Renal pelvis (tissue), 4 donors: Measurements from ENCODE around the gene METRNL. TPM values are rescaled to one million over a fixed set of nuclear protein-coding genes. Genes with fewer than 3 reads are reported as not detected.

Source experiments
- DNase-seq: peaks from one replicate; pipeline ENCODE4 v3.0.0-alpha.2; 2013
- polyA plus RNA-seq, 3 donors: library from polyadenylated mRNA; unstranded; fragments of 120-200 nt; gene quantifications; one replicate each; pipeline ENCODE4 v1.2.1, GENCODE V29; 2013; ENCODE audit not compliant: insufficient read length in 3 of 3

Gene METRNL
- polyA plus RNA-seq, 3 donors = 63.9 to 69.5 (median 69.4) TPM

DNA sequence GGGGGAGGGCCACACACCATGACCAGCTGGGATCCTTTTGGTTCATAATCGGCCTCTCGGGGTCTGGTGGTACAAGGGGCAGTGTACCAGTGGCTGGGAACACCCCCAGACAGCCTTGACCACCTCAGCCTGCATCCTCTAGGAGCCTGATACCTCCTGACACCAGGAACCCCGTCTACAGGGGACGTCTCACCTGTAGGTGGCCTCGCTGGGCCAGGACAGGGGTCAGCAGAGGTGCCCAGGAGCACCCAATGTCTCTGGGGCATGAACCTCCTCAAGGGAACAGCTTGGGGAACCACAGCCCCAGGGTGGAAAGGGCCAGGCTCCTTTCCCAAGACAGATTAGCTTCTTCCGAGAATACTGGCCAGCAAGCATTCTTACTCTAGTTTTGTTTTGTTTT lies 2.5 kb upstream of the METRNL start:
- DNase-seq = no peak

DNA sequence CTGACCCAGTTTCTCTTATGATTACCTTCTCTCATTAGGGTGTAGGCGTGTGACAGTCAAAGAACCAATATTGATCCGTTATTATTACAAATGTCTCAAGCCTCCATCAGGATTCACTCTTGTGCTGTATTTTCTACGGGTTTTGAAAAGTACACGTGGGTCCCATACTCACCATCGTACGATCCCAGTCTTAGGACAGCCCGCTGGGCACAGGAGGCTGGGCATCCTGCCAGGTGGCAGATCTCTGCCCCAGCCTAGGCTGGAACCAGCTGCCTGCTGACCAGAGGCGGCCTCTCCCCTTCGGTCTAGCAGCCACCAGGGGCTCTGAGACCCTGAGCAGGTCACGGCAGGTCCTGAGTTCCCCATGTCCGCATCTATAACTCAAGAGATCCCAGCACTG lies 2.0 kb upstream of the METRNL start:
- DNase-seq = no peak

DNA sequence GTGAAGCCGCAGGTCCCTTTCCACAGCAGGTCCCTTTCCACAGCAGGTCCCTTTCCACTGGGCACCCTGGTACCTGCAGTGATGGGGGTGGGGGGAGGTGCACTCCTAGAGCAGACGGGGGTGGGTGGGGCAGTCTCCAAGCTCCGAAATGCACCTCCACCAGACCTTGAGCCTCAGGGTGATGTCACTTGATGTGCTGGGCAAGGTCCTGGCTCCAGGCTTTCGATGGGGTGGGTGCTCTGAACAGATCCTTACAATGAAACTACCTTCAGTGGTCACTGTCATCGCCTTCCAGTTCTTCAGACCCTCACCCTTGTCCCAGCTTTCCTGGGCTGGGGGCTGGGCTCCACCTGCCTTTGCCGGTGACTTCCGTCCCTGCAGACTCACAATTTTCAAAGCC lies 1.5 kb upstream of the METRNL start:
- no peak for DNase-seq

DNA sequence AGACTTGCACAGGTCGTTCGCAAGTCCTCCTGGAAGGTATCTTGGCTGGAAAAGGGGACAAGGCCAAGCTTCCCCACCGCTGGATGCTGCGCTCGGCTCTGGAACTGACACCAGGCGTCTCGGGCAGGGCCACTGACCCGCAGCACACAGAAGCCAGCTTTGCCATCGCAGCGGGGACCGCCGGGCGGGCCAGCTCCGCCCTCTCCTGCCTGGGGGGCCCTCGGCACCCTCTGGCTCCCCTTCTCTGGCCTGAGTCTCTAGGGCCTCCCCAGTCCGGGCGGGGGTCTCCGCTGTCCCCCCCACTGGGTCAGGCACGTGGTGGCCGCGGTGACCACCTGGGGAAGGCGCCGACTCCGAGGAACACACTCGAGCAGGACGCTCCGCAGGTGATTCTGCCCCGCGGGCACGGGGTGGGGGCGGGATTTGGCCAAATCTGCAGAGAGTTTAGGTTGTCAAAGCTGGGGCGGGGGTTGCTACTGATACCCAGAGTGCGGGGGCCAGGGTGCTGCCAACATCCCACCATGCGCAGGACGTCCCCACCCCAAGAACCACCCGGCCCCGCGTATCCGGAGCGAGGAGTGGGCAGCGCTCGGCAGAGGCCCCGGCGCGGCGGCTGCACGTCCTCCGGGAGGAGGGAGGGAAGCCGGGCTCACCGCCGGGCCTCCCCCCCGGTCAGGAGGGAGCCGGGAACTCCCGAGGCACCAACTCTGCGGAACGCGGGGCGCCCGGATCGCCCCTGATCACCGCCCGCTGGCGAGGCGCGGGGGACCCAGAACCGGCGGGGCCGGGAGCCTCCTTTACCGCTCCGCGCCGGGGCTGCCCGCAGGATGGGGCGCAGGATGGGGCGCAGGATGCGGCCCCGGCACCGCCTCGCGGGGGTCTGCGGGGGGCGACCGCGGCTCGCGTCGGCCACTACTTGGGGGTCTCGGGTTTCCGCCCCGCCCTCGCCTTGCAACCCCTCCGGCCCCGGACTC lies 744 bp upstream of the METRNL start:
- no peak for DNase-seq

DNA sequence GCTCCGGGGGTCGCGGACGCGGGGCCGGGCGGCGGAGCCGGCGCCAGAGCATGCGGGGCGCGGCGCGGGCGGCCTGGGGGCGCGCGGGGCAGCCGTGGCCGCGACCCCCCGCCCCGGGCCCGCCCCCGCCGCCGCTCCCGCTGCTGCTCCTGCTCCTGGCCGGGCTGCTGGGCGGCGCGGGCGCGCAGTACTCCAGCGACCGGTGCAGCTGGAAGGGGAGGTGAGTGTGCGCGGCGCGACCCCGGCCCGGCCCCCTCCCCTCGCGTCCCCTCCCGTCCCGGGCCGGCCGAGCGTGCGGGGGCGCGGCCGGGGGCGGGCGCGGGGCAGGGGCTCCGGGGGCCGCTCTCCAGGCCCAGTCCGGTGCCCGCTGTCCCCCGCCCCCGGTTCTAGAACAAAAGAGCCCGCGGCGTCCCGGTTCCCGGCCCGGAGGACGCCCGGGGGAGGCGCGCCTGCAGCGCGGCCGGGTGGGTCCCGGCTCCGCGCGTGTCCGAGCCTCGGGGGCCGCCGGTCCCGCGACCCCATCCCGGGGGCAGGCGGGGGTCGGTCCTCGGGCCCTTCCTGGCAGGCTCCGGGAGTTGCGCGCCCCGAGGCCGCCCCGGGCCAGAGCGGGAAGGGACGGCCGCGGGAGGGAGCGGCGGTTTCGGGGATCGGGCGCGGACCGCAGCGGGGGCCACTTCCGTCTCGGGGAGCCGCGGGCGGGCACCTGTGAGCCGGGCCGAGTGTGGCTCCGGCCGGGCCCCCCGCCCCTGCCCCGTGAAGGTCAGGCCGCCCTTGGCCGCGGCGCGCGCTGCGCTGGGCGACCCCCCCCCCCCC lies 563 bp downstream of the METRNL start:
- no peak for DNase-seq

DNA sequence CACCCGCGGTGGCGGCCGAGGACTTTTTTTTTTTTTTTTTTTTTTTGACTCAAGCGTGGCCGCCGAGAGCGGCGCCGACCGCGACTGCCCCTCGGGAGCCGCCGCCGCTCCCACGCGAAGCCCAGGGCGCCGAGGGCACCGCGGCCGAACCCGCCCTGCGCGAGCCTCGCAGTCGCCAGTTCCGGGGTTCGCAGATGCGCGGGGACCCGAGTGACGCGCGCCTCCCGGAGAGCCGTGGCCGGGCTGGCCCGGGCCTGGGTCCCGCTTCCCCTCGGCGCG lies 1.1 kb downstream of the METRNL start:
- no peak for DNase-seq

DNA sequence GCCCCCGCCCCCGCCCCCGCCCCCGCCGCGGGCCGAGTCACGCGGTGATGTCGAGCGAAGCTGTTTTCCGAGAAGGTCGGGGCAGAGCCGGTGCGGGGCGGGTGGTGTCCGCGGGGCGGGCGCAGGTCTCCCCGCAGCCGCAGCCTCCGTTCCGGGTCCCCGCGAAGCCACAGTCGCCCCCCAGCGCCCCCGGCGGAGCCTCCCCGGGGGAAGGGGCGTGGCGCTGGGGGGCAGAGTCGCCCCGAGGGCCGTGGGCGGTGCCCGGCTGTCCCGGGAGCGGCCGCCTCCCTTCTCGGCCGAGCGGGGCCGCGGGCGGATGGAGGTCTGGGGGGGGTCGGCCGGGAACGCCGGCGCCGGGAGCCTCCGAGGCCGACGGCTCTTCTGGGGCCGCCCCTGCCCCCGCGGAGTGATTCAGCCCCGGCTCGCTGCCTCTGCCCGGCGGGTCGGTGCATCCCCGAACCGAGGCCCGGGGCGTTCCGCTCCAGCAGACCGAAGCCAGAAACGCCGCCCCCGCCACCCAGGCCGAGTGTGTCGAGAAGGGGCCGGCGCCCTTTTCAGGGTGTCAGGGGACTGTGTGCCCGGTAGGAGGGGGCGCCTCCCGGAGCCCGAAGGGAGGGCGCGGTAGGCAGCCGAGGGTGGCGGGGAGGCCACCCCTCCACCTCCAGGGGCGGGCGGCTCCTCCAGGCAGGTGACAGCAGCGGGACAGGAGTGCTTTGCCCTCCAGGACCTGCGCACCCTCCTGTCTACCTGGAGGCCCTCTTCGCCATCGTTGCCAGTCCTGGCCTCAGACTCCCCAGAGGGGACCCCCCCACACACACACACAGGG lies 1.7 kb downstream of the METRNL start:
- DNase-seq = no peak

DNA sequence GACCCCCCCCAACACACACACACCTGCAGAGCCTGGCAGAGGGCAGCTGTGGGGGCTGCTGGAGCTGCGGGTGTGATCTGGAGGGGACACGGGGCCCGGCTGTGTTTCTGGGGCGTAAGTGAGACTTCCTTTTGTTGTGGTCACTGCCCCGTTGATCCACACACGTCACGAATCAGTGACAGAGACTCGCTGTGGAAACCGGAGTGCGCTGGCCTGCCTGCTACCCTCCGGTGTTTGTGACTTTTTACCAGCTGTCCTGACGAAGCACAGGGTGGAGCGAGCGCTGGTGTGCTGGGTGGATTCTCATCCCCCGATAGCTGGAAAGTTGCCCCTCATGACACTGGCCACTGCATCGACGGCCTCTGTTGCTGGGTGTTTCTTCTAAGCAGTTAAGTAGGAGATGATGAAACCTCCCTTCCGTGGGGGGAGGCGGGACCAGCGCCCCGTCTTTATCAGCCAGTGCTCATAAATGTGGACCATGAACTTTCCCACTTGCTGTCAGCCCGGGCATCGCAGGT lies 2.3 kb downstream of the METRNL start:
- DNase-seq = no peak

DNA sequence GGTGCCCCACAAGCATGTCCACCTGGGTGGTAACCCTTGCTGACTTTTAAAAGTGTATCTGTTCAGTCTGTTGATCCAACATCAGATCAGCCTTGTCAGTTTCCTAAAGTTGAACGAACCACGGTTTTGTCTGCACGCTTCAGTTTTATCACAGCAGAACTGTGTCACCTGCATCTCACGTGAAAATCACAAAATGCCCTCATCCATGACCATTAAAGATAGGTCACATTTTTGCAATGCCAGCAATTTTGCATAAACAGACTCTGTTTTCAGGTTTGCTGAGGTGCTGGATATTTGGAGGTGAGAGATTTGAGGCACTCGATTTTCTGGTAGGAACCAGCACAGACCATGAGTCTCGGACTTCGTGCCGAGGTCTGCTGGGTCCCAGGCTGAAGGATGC lies 3.0 kb downstream of the METRNL start:
- DNase-seq = no peak

DNA sequence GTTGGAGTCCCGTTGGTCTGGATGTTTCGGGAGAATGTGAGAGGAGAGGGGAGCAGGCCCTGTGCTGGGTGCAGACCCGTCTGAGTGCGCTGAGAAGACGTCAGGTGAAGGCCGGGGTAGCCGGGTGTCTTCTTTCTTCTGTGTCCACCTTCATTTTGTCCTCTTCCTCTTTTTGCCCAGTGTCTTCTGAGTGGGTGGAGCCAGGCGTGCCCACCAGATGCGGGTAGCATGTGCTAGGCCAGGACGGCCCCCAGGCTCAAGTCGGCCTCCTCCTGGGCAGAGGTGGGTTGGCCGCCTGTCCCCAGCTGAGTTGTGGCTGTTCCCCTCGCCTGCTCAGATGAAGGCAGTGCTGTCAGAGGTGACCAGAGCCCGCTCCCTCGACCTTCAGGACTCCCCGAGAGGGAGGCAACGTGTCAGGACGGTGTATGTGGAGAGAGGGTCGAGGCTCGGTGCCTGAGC lies 3.5 kb downstream of the METRNL start:
- DNase-seq = no peak

DNA sequence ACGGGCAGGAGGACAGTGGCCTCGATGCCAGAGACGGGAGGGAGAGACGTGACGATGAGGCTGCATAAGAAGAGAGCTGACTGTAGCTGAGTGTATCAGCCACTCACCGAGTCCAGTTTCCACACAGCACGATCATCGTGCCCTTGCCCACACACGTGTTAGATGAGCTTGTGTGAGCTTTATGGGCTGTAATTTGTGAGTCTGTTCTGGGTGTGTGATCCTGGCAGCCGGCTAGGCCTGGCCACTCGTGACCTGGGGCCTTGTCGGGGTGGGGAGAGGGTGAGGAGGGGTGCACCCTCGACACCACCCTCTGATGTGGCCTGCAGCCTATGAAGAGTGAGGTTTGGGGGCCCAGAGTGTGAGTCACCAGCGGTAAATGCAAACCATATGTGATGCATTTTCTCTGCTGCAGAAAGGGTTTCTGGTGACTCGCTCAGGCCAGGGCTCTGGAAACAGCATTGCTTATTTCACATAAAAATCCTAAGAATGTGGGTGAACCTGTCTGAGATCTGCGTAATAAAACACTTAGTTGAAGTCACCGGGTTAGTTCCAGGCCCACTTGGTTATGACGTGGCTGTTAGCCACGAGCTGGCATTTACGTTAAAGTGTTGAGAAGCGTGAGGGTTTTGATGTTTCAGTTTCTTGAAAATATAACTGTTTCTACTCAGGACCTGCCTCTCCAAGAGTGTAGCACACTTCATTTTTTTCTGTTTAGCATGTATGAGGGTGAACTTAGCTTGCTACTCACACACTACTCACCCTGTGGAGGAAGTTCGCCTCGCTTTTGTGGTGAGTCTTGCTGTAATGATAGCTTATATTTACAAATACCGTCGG lies 4.2 kb downstream of the METRNL start:
- DNase-seq = peak; percentile 67

DNA sequence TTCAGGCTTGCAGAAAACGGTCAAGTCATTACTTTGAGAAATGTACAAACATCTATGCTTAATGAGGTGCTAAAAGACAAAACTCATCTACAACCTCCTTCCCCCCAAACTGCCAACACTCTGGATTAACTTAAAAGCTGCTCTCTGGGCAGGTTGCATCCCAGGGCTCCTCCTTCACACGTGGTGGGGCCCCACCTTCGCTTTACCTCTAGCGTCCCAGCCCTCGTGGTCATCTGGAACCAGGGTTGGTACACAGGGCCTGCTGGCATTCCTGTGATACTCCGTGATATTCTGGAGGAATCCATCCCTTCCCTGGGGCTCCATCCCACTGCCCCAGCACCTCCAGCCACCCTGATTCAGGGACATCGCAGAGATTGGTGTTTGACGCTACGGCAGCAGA lies 4.8 kb downstream of the METRNL start:
- no peak for DNase-seq

DNA sequence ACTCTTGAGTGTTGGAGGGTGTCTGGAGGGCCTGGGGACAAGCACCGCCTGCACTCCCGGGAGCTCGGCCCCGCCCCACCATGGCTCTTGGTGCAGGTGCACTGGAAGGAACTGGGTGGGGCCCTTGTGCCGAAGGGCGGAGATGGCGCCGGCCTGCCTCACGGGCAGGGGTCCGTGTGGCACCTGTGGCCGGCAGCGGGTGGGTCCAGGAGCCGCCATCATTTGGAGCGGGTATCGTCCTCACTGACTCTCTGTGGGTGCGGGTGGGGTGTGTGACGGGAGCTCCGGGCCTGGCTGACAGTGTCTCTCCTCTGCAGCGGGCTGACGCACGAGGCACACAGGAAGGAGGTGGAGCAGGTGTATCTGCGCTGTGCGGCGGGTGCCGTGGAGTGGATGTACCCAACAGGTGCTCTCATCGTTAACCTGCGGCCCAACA lies 5.2 kb downstream of the METRNL start:
- DNase-seq = no peak

DNA sequence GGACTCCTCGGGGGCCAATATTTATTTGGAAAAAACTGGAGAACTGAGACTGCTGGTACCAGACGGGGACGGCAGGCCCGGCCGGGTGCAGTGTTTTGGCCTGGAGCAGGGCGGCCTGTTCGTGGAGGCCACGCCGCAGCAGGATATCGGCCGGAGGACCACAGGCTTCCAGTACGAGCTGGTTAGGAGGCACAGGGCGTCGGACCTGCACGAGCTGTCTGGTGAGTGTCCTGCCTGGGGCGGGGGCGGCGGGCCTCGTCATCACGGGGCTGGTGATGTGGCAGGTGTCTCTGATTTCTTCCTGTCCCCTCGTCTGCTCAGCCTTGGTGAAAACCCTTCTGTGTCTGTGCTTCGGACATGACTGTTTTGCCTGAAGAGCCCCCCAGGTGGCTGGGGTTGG lies 5.7 kb downstream of the METRNL start:
- DNase-seq = no peak

DNA sequence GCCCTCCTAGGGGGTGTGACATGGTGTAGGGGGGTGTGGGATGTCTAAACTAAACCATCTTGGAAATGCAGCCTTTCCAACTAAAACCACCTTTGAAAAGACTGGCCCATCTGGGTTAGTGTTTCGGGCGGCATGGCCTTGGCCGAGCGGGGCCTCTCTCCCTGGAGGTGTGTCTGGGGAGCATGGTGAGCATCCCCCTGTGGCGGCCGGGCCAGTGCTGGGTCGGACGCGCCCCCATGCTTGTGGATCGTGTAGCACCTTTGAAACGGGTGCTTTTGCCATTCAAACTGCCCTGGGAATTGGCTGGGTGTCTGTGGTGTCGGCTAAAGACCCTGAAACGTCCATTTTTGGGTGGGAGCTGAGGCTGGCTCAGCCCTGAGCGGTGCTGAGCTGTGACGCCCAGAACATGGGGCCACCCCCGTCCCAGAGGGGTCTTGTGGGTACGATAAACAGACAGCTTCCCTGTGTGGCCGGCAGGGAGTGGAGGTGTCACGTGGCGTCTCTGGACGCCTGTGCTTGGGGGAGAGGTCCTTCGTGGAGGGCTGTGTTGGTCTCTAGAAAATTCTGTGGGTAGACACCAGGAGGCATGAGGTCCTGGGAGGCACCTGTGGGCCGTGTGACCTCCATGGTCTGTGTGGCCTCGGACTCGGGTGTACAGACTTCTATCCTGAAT lies 6.3 kb downstream of the METRNL start:
- DNase-seq = no peak

DNA sequence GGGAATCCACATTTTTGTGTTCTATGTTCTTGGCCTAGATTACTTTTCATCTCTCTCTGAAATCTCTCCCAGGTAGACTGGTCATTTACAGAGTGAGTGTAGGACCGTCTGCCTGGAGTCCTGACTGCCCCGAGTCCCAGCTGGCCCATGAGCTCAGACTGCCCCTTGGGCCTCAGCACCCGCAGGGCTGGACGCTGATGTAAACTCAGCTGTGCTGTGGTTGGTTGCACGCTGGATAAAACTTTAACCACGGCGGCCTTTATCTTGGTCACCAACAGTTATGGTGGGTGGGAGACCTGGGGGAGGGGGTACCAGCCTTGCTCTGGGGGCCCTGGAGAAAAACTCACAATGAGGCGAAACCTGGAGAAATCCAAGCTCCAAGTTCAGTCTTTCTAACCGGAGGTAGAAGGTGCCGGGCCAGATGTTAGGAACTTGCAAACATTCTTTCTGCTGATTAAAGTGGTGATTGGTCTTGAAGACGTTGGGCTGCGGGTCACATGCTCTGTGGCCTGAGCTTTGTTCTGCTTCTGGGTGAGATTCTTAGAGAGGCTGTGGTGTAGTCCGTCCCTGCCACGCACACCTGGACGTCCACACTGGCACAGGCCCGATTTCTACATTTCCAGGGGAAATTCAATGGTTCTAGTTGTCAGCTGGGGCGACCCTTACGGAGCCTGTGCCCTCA lies 6.9 kb downstream of the METRNL start:
- DNase-seq = no peak

DNA sequence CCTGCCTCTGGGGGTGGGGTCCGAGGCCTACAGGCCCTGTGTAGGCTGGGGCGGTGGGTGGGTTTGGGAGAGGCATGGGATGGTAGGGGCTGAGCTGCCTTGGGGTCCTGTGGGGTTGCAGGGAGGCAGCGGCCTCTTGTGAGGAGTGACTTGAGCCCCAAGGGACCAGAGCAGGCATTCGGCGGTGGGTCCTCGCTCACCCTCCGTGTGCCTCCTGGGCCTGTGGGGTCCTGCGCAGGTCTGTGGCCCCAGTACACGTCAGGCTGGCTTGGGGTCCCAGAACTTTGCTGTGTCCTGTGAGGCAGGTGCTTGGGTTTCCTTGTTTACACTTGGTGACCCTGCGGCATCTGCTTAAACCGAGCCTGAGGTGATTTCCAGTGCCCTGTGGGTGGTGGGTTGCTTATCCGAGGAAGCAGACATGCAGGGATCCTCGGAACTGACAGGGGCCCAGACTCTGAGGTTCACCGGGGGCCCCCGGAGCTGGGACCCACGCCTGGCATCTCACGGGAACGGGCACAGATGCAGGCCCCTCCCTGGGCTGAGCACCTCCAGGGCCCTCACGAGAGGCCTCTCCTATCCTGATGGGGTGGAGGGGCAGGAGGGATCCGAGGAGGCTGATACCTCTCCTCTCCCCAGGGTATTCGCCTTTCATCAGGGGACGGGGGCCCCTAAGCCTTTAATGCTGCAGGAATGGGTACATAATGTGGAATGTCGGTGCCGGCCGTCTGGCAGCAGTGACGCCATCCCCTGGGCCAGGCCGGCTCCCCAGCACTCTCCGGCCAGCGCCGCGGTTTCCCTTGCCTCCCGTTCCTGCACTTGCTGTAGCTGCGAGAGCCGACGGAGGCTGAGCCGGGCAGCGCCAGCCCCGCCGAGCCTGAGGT lies 7.7 kb downstream of the METRNL start:
- no peak for DNase-seq

DNA sequence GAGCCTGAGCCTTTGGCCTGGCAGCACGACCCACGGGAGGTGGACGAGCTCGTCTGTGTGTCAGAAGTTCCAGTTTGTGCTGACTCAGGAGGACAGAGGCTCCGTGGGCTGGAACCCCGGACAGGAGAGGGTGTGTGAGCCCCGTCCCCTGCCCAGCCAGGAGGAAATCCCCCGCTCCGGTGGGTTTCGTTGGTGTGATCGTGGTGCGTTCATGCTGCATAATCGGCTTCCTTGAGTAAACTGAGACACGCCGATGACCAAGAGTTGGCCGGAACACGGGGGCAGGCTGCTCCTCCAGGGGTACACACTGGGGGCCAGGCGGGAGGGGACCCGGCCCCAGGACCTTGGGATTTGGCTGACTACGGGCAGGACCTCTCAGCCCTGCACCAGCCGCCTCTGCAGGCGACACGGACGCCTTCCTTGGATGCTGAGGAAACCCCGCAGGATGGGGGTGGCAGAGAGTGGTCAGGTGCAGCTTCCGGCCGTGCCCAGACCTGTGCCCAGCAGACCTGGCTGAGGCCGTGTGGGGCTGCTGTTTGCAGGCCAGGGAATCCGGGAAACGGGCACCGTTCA lies 8.5 kb downstream of the METRNL start:
- no peak for DNase-seq
